ENCODE measurements around the gene BRAT1.

BRAT1 gene

GRCh38 chr7:2493205-2494164, 61.8 kb downstream of the BRAT1 start:
- no peak for DNase-seq (ENCODE audit: low read depth)
- TF ChIP-seq CTCF (IDR thresholded peaks at IDR 0.05; ENCODE audit: low read depth, low read length, missing control alignments): no peak
- H3K4me3 ChIP-seq (ENCODE audit: low read depth, low read length): no peak overlapping the region

DNA sequence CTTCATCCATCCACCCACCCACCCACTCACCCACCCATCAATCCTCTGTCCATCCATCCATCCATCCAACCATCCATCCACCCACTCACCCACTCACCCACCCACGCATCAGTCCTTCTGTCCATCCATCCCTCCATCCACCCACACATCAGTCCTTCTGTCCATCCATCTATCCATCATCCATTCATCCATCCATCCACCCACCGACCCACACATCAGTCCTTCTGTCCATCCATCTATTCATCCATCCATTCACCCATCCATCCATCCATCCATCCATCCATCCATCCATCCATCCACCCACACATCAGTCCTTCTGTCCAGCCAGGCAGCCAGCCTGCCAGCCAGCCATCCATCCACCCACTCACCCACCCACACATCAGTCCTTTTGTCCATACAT, 63.3 kb downstream of the BRAT1 start:
- no peak overlapping the region for H3K4me3 ChIP-seq (ENCODE audit: low read depth, low read length)
- DNase-seq (ENCODE audit: low read depth): no peak
- no peak for TF ChIP-seq CTCF (IDR thresholded peaks at IDR 0.05; ENCODE audit: low read depth, low read length, missing control alignments)

GRCh38 chr7:2490181-2490651, 65.1 kb downstream of the BRAT1 start:
- no peak overlapping the region for H3K4me3 ChIP-seq (ENCODE audit: low read depth, low read length)
- no peak for TF ChIP-seq CTCF (IDR thresholded peaks at IDR 0.05; ENCODE audit: low read depth, low read length, missing control alignments)
- DNase-seq (ENCODE audit: low read depth): no peak

DNA sequence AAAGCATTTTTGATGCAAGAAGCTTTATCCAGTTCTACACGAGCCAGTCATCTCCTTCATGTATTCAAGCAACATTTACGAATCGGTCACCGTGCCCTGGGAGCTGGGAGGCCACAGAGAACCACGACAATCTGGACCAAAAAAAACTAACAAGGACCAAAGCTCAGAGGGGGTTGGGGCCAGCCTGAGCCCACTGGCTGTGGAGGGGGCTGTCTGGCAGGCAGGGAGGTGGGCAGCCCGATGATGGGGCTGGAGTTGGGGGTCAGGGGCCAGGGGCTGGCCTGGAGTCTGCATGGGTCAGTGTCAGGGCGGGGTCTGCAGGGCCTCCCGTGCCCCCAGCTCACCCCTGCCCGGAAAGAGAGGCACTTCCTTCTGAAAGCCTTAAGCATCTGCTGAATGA, 66.6 kb downstream of the BRAT1 start:
- DNase-seq (ENCODE audit: low read depth): no peak
- H3K4me3 ChIP-seq (ENCODE audit: low read depth, low read length): no peak overlapping the region
- TF ChIP-seq CTCF (IDR thresholded peaks at IDR 0.05; ENCODE audit: low read depth, low read length, missing control alignments): no peak

- H3K4me3 ChIP-seq (ENCODE audit: low read depth, low read length): no peak overlapping the region
- DNase-seq (ENCODE audit: low read depth): no peak
- TF ChIP-seq CTCF (IDR thresholded peaks at IDR 0.05; ENCODE audit: low read depth, low read length, missing control alignments): no peak
Measured at GRCh38 chr7:2488272-2488645, 67.1 kb downstream of the BRAT1 start.

Data from GM12864 (cell line).